Measurements from ENCODE around the gene CD59.

DNA sequence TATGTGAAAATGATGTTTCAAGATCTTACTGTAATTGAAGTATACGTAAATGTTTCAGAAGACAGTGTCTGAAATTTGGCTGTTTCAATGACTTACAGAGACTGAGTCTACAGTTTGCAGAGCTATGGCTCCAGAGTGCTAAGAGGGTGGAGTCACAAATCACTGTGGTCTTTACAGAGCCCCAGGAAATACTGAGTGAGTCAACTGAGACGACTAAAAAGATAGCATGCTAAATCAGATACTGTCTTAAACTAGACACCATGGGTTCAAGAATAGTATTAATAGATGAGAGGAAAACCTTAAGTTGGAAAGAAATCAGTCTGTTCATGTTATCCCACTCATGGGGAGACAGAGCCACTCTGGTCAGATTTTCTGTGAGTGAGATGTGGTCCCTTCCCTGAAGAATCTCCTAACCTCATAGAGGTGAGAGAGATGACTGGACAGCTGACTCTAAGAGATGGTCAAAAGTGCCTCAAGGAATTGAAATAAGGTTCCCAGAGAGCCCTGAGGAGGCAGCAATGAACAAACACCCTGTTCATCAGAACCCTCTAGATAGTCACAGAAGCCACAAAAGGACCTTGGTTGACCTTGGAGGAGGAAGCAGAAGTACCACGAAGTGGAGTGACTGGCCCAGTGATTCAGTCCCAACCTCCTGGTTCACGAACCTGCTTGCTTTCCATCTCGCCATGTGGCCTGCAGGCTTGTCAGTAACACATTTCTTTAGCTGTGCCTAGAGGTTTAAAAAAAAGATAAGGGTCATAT is 65.8 kb downstream of the CD59 start:
- TF ChIP-seq REST (IDR thresholded peaks at IDR 0.05; ENCODE audit: insufficient read depth in 1 of 2, low read depth in 2 of 2, low read length in 1 of 2) (no peak), POLR2AphosphoS5 (IDR thresholded peaks at IDR 0.05; ENCODE audit: low read depth, low read length) (no peak), CTCF (IDR thresholded peaks at IDR 0.05) (no peak), SIN3A (IDR thresholded peaks at IDR 0.05; ENCODE audit: borderline replicate concordance, insufficient read depth, low read depth, low read length) (no peak), TCF7L2 (IDR thresholded peaks at IDR 0.05; ENCODE audit: low read depth, low read length) (no peak)
